Epithelial cell of esophagus (primary cell): Measurements from ENCODE around the gene C17orf114.

ENCODE experiments used
- DNase-seq: peaks from one replicate; pipeline ENCODE4 v3.0.0; 2010; ENCODE audit warnings: low read depth
- H3K4me3 ChIP-seq: 2 replicates; pipeline ENCODE4 v1.5.1; 2011; ENCODE audit warnings: mild to moderate bottlenecking, low read length, control low read depth
- TF ChIP-seq, protein P1 (sequence below): IDR thresholded peaks from 2 replicates; pipeline ENCODE4 v1.5.1; 2011; ENCODE audit warnings: low read depth, mild to moderate bottlenecking, low read length, control low read depth, inconsistent platforms; ENCODE audit not compliant: insufficient read depth; ENCODE audit errors: missing control alignments

Gene C17orf114

GRCh38 chr17:4802228-4802627 lies at the start of gene C17orf114:
TSS of gene C17orf114 (minus strand) at chr17:4802328.
- TF ChIP-seq, protein P1, sequence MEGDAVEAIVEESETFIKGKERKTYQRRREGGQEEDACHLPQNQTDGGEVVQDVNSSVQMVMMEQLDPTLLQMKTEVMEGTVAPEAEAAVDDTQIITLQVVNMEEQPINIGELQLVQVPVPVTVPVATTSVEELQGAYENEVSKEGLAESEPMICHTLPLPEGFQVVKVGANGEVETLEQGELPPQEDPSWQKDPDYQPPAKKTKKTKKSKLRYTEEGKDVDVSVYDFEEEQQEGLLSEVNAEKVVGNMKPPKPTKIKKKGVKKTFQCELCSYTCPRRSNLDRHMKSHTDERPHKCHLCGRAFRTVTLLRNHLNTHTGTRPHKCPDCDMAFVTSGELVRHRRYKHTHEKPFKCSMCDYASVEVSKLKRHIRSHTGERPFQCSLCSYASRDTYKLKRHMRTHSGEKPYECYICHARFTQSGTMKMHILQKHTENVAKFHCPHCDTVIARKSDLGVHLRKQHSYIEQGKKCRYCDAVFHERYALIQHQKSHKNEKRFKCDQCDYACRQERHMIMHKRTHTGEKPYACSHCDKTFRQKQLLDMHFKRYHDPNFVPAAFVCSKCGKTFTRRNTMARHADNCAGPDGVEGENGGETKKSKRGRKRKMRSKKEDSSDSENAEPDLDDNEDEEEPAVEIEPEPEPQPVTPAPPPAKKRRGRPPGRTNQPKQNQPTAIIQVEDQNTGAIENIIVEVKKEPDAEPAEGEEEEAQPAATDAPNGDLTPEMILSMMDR, result no peak
- DNase-seq, result no peak
- no peak within 1 kb of the TSS for H3K4me3 ChIP-seq

GRCh38 chr17:4851084-4851483 lies 49.0 kb upstream of the C17orf114 start:
- DNase-seq, result no peak
- TF ChIP-seq, protein P1, result no peak
- H3K4me3 ChIP-seq, result no peak overlapping the region

DNA sequence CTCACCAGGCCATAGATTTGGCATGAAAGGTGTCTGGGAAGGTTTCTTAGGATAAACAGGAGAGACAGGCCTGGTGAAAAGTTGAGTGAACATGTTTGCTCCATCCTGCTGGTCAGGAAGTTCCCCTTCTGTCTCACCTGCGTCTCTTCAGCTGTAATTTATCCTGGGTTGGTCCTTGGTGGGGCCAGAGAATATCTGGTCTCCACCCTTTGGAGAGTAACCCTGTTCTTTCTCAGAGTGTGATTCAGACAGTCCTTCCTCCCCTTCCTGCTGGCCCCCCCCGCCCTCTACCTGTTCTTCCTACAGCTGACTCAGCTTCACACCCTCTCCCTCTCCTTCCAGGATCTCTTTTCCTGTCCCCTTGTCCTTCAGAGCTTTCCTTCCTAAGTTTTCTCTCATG lies 48.1 kb upstream of the C17orf114 start:
- peak; percentile 96 for DNase-seq
- TF ChIP-seq, protein P1, result no peak
- no peak overlapping the region for H3K4me3 ChIP-seq

DNA sequence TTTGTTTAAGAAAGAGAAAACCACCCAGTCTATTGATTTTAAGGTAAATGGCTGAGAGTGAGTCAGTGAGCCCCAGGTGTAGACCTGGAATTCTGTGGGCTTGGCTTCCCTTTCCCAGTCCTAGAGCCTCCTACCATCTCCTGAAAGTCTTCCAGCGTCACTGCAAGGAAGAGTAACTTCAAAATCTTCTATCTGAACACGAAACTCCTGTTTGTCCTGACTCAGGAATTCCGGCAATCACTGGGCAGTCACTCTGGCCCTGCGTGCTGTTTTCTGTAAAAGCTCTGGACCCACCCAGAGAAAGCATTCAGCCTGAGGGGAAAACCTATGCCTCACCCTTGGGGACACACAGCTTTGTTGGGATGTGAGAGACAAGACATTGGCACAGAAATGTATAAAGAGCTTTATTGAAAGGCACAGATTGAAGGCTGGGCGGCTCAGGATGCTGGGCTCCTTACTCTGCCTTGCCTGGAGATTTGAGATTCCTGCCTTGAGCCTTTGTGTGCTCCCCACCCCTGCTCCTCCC lies 46.9 kb upstream of the C17orf114 start:
- no peak overlapping the region for H3K4me3 ChIP-seq
- TF ChIP-seq, protein P1, result no peak
- peak; percentile 96 for DNase-seq

DNA sequence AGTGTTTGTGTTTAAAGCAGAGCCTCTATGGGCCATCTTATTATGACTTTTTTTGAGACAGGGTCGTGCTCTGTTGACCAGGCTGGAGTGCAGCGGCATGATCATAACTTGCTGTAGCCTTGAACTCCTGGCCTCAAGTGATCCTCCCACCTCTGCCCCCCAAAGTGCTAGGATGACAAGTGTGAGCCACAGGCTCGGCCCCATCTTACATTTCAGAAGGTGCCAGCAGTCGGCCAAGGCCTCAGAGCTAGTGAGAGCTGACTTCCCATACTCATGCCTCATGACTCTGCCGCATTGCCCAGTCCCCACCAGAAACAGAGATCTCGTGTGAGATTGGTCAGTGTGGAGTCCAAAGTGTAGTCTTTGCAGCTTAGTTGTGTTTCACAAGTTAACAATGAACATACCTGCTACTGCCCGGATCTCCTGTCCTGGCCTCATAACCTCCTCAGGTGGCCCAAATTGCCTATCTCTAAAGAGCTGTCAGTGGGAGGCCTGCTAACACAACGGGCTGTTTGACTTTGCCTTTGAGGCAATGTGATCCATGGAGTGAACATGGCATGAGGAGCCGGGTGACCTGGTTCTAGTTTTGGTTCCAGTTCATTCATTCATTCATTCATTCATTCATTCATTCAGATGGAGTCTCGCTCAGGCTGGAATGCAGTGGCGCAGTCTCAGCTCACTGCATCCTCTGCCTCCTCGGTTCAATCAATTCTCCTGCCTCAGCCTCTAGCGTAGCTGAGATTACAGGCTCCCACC lies 44.7 kb upstream of the C17orf114 start:
- no peak overlapping the region for H3K4me3 ChIP-seq
- no peak for DNase-seq
- TF ChIP-seq, protein P1, result no peak

DNA sequence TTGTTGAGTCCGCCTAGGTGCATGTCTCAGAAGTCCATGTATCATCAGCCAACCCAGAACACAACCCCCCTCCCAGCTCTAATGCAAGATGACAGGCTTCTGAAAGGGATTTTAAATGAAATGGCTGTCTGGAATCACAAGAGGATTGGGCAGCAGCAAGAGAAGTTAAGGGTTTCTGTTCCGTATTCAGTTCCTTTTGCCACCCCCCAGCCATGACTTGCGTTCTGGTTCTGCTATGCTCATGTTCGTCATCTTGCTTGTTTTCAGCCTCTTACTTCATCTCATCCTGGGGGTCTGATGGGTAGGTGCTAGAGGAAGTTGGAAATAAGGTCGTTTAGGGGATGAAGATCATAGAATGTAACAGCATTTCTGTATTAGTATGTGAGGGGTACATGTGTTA lies 43.0 kb upstream of the C17orf114 start:
- H3K4me3 ChIP-seq, result no peak overlapping the region
- no peak for DNase-seq
- TF ChIP-seq, protein P1, result no peak
